Keratinocyte (primary cell): Measurements from ENCODE around the gene CALML5. TPM values are rescaled to one million over a fixed set of nuclear protein-coding genes. Genes with fewer than 3 reads are reported as not detected.

Source experiments
- DNase-seq: peaks from one replicate; pipeline ENCODE4 v3.0.0-alpha.2; 2011; ENCODE audit warnings: low read depth, missing footprints, low spot score
- FAIRE-seq: peaks from 2 replicates; lab custom pipeline; 2011; peaks lifted over from hg19 to GRCh38; lab: Jason Lieb, UNC
- H2AFZ ChIP-seq: 2 replicates; pipeline ENCODE4 v1.6.0; 2012; ENCODE audit warnings: low read length, control low read depth, inconsistent platforms; ENCODE audit not compliant: control insufficient read depth
- H3K27ac ChIP-seq: 2 replicates; pipeline ENCODE4 v1.5.1; 2011; ENCODE audit warnings: low read length; ENCODE audit not compliant: control insufficient read depth, insufficient read depth
- H3K27me3 ChIP-seq: 3 replicates; pipeline ENCODE4 v1.6.0; 2011; ENCODE audit warnings: low read length; ENCODE audit not compliant: control insufficient read depth, insufficient read depth; ENCODE audit errors: extremely low read depth
- H3K36me3 ChIP-seq, 2 experiments: 2 replicates in 1 of 2; 3 replicates in 1 of 2; pipeline ENCODE4 v1.5.1; 2011; ENCODE audit warnings: low read length in 2 of 2, mild to moderate bottlenecking in 1 of 2; ENCODE audit not compliant: control insufficient read depth in 2 of 2, insufficient read depth in 2 of 2; ENCODE audit errors: extremely low read depth in 1 of 2
- H3K4me1 ChIP-seq: 3 replicates; pipeline ENCODE4 v1.5.1; 2011; ENCODE audit warnings: low read length; ENCODE audit not compliant: control insufficient read depth, insufficient read depth; ENCODE audit errors: extremely low read depth
- H3K4me2 ChIP-seq: 3 replicates; pipeline ENCODE4 v1.6.0; 2011; ENCODE audit warnings: low read depth, low read length; ENCODE audit not compliant: control insufficient read depth, insufficient read depth; ENCODE audit errors: extremely low read depth
- H3K4me3 ChIP-seq, 3 experiments: fragments of 200-600 bp in 1 of 3; sonication (generic) in 1 of 3; 2 replicates in 2 of 3; 3 replicates in 1 of 3; pipeline ENCODE4 v1.5.1; 2011 to 2016; ENCODE audit warnings: low read length in 3 of 3, mild to moderate bottlenecking in 3 of 3, control low read depth in 2 of 3, inconsistent platforms in 1 of 3, low read depth in 1 of 3, mixed read lengths in 1 of 3, mixed run types in 1 of 3, moderate library complexity in 1 of 3; ENCODE audit not compliant: control insufficient read depth in 2 of 3, insufficient read depth in 2 of 3; ENCODE audit errors: extremely low read depth in 1 of 3
- H3K79me2 ChIP-seq: 2 replicates; pipeline ENCODE4 v1.6.0; 2012; ENCODE audit warnings: low read length; ENCODE audit not compliant: control insufficient read depth, insufficient read depth
- H3K9ac ChIP-seq: 3 replicates; pipeline ENCODE4 v1.6.0; 2011; ENCODE audit warnings: low read length; ENCODE audit not compliant: control insufficient read depth, insufficient read depth; ENCODE audit errors: extremely low read depth
- H3K9me1 ChIP-seq: 3 replicates; pipeline ENCODE4 v1.6.0; 2011; ENCODE audit warnings: low read length; ENCODE audit not compliant: control insufficient read depth, insufficient read depth; ENCODE audit errors: extremely low read depth
- H3K9me3 ChIP-seq: 2 replicates; pipeline ENCODE4 v1.5.1; 2012; ENCODE audit warnings: low read depth, low read length; ENCODE audit not compliant: control insufficient read depth
- H4K20me1 ChIP-seq: 3 replicates; pipeline ENCODE4 v1.6.0; 2011; ENCODE audit warnings: low read length; ENCODE audit not compliant: control insufficient read depth, insufficient read depth; ENCODE audit errors: extremely low read depth
- EZH2 ChIP-seq: IDR thresholded peaks from one replicate; pipeline ENCODE4 v1.6.1; 2012; ENCODE audit warnings: inconsistent platforms, mild to moderate bottlenecking, low read length, moderate library complexity
- dilution Hi-C: fragments of 300-500 bp; cut with MboI; formaldehyde crosslinking; loops from one replicate; pipeline ENCODE4 v1.7.0; 2020; ENCODE audit warnings: low sequenced_read_pairs; ENCODE audit not compliant: extremely low pct_ligation_motif_present
- polyA plus RNA-seq, 5 experiments: library from polyadenylated mRNA; depleted of rRNA in 3 of 5; stranded (reverse) in 3 of 5; stranded (forward) in 1 of 5; unstranded in 1 of 5; fragments of >200 nt; gene quantifications; 1 replicate in 1 of 5; 2 replicates in 3 of 5; 3 replicates in 1 of 5; pipeline versions ENCODE4 v1.2.1 to v1.2.3, GENCODE V29; 2011 to 2012; ENCODE audit warnings: missing spikeins in 2 of 5, low read depth in 1 of 5, low replicate concordance in 1 of 5
- TF ChIP-seq, protein P1 (sequence below), 3 experiments: IDR thresholded peaks in 1 of 3; conservative IDR thresholded peaks in 1 of 3; optimal IDR thresholded peaks in 1 of 3; 2 replicates in 2 of 3; 3 replicates in 1 of 3; pipeline versions ENCODE3 to v1.5.1; 2011; ENCODE audit warnings: low read length in 3 of 3, mild to moderate bottlenecking in 3 of 3, moderate library complexity in 2 of 3, control low read depth in 1 of 3, inconsistent platforms in 1 of 3; ENCODE audit not compliant: insufficient read depth in 2 of 3; ENCODE audit errors: extremely low read depth in 1 of 3

CALML5 gene
- polyA plus RNA-seq, 1 donor (not counting 4 experiments of a cell fraction or from before 2014, with no cell fraction given): 5.7 TPM

DNA sequence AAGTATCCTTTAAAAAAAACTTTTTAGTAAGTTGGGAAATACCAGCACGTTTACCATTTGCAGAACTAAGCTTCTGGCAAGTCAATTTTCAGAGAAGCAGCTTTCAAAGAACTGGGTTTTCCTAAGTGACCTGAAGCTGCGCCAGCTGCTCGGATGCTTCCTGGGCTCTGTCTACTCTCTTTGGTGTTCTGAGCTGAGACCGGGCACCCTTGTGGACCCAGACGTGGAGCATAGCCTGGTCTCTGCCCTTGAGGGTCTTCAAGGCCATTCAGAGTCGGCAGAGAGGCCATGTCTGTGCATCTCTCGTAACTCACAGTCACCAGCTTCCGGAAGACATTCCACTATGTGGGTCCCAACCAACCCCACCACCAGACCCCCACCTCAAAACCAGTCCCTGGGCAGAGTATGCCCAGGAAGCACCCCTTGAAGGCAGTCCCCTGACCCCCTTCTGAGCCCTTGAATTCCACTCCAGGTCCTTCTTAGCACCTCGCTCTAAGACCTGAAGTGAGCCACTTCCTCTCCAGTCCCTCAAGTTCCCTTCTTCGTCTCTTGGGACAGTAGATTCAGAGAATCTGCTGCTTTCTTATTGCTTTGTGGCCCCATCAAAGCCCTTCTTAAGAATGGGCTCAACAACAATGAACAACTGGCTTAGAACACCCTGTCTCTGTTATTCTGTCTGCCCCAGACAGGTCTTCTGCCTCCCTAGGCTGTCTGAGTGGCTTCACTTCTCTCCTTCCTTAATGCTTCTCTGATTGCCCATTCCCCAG is 8.5 kb downstream of the CALML5 start:
- H3K4me3 ChIP-seq: no peak overlapping the region
- no peaks in the 10 kb centered on the region for H3K79me2 ChIP-seq
- TF ChIP-seq, protein P1, sequence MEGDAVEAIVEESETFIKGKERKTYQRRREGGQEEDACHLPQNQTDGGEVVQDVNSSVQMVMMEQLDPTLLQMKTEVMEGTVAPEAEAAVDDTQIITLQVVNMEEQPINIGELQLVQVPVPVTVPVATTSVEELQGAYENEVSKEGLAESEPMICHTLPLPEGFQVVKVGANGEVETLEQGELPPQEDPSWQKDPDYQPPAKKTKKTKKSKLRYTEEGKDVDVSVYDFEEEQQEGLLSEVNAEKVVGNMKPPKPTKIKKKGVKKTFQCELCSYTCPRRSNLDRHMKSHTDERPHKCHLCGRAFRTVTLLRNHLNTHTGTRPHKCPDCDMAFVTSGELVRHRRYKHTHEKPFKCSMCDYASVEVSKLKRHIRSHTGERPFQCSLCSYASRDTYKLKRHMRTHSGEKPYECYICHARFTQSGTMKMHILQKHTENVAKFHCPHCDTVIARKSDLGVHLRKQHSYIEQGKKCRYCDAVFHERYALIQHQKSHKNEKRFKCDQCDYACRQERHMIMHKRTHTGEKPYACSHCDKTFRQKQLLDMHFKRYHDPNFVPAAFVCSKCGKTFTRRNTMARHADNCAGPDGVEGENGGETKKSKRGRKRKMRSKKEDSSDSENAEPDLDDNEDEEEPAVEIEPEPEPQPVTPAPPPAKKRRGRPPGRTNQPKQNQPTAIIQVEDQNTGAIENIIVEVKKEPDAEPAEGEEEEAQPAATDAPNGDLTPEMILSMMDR (optimal IDR thresholded peaks at IDR 0.05 in 1 of 3, IDR thresholded peaks at IDR 0.05 in 1 of 3, conservative IDR thresholded peaks at IDR 0.05 in 1 of 3; ENCODE audit: extremely low read depth in 1 of 3, insufficient read depth in 2 of 3, low read length in 3 of 3): no peak
- no peak for TF ChIP-seq EZH2
- no peak overlapping the region for H3K9ac ChIP-seq
- dilution Hi-C loops: no loop called here
- H3K9me1 ChIP-seq: no peaks in the 10 kb centered on the region
- DNase-seq: no peak
- no peak overlapping the region for H3K27ac ChIP-seq
- FAIRE-seq: no peak
- peaks cover 18% of the 10 kb centered on the region for H3K4me1 ChIP-seq
- no peaks in the 10 kb centered on the region for H4K20me1 ChIP-seq
- no peaks in the 10 kb centered on the region for H3K27me3 ChIP-seq
- H3K4me2 ChIP-seq: no peak overlapping the region
- peaks cover 2% of the 10 kb centered on the region for H3K9me3 ChIP-seq
- no peaks in the 10 kb centered on the region for H3K36me3 ChIP-seq
- H2AFZ ChIP-seq: no peak overlapping the region

- peaks cover 2% of the 10 kb centered on the region for H3K9me3 ChIP-seq
- H3K36me3 ChIP-seq: no peaks in the 10 kb centered on the region
- dilution Hi-C loops: no loop called here
- no peaks in the 10 kb centered on the region for H3K9me1 ChIP-seq
- H3K4me2 ChIP-seq: no peak overlapping the region
- no peak for TF ChIP-seq EZH2
- TF ChIP-seq, protein P1 (optimal IDR thresholded peaks at IDR 0.05 in 1 of 3, IDR thresholded peaks at IDR 0.05 in 1 of 3, conservative IDR thresholded peaks at IDR 0.05 in 1 of 3; ENCODE audit: extremely low read depth in 1 of 3, insufficient read depth in 2 of 3, low read length in 3 of 3): no peak
- H3K9ac ChIP-seq: no peak overlapping the region
- no peak overlapping the region for H3K27ac ChIP-seq
- H4K20me1 ChIP-seq: no peaks in the 10 kb centered on the region
- no peaks in the 10 kb centered on the region for H3K79me2 ChIP-seq
- no peaks in the 10 kb centered on the region for H3K27me3 ChIP-seq
- no peak overlapping the region for H3K4me3 ChIP-seq
- H2AFZ ChIP-seq: no peak overlapping the region
- DNase-seq (no peak), FAIRE-seq (no peak)
- peaks cover 20% of the 10 kb centered on the region for H3K4me1 ChIP-seq
Measured at GRCh38 chr10:5490032-5490431, 9.3 kb downstream of the CALML5 start.
